ENCODE results near the gene NPFF.

Gene NPFF

GRCh38 chr12:53474819-53475218 is 32.5 kb downstream of the NPFF start:
- no peak for DNase-seq (ENCODE audit: low read depth)

GRCh38 chr12:53474077-53474476 is 33.2 kb downstream of the NPFF start:
- no peak for DNase-seq (ENCODE audit: low read depth)

- no peak for DNase-seq (ENCODE audit: low read depth)
Observed at GRCh38 chr12:53472056-53472582, 35.2 kb downstream of the NPFF start.

GRCh38 chr12:53468282-53468681 is 39.0 kb downstream of the NPFF start:
- DNase-seq (ENCODE audit: low read depth): no peak

GRCh38 chr12:53467880-53468279 is 39.4 kb downstream of the NPFF start:
- no peak for DNase-seq (ENCODE audit: low read depth)

GRCh38 chr12:53467082-53467481 is 40.2 kb downstream of the NPFF start:
- DNase-seq (ENCODE audit: low read depth): no peak

- DNase-seq (ENCODE audit: low read depth): no peak
Observed at GRCh38 chr12:53466640-53467039, 40.6 kb downstream of the NPFF start.

GRCh38 chr12:53465679-53466078 is 41.6 kb downstream of the NPFF start:
- no peak for DNase-seq (ENCODE audit: low read depth)

- DNase-seq (ENCODE audit: low read depth): no peak
Observed at GRCh38 chr12:53464685-53465418, 42.4 kb downstream of the NPFF start.

GRCh38 chr12:53463802-53464560 is 43.3 kb downstream of the NPFF start:
- DNase-seq (ENCODE audit: low read depth): no peak

GRCh38 chr12:53462935-53463334 is 44.3 kb downstream of the NPFF start:
- DNase-seq (ENCODE audit: low read depth): no peak

- no peak for DNase-seq (ENCODE audit: low read depth)
Observed at GRCh38 chr12:53461591-53461990, 45.7 kb downstream of the NPFF start.

- DNase-seq (ENCODE audit: low read depth): no peak
Observed at GRCh38 chr12:53461059-53461458, 46.2 kb downstream of the NPFF start.

GRCh38 chr12:53459097-53459496 is 48.2 kb downstream of the NPFF start:
- DNase-seq (ENCODE audit: low read depth): no peak
